PC-3 (cell line): Measurements from ENCODE around the gene PRICKLE2.

ENCODE experiments used
- CTCF ChIP-seq: fragments of 300-600 bp; sonication (generic); conservative IDR thresholded peaks from 2 replicates; pipeline ENCODE4 v1.5.1; 2017; ENCODE audit warnings: antibody characterized with exemption, low read depth, mild to moderate bottlenecking, low read length
- EZH2 ChIP-seq: fragments of 300-600 bp; sonication (generic); IDR thresholded peaks from one replicate; pipeline ENCODE4 v1.6.1; 2017; ENCODE audit warnings: antibody characterized with exemption, mild to moderate bottlenecking, low read length; ENCODE audit not compliant: unreplicated experiment
- EZH2phosphoT487 ChIP-seq: fragments of 300-600 bp; sonication (generic); IDR thresholded peaks from 2 replicates; pipeline ENCODE4 v1.6.1; 2018; ENCODE audit warnings: mild to moderate bottlenecking, antibody characterized with exemption, low read length, borderline replicate concordance

GRCh38 chr3:64102147-64102546 lies 123.1 kb downstream of the PRICKLE2 start:
- no peak for TF ChIP-seq CTCF
- no peak for TF ChIP-seq EZH2phosphoT487
- no peak for TF ChIP-seq EZH2
